Prostate gland (tissue), 2 donors: ENCODE measurements around the gene NAA80.
"Not testable (repeated sequence)": the region's sequence is repeated elsewhere in the genome, so short reads cannot be mapped to it uniquely, and the experiment has no call there.

Experiments used
- CTCF ChIP-seq, 4 experiments: fragments of 200-600 bp in 2 of 4; fragments of 450-650 bp in 2 of 4; sonication (generic) in 2 of 4; IDR thresholded peaks; 1 replicate in 3 of 4; 2 replicates in 1 of 4; pipeline ENCODE4 v1.5.1; 2016 to 2019; ENCODE audit warnings: antibody characterized with exemption in 4 of 4, mild to moderate bottlenecking in 2 of 4, moderate library complexity in 2 of 4
- POLR2A ChIP-seq: fragments of 450-650 bp; IDR thresholded peaks from one replicate; pipeline ENCODE4 v1.6.1; 2016; ENCODE audit warnings: antibody characterized with exemption, mild to moderate bottlenecking

GRCh38 chr3:50272538-50272910 is 26.7 kb downstream of the NAA80 start:
- not testable (repeated sequence) for TF ChIP-seq POLR2A; CTCF (IDR thresholded peaks at IDR 0.05)
